ENCODE results near the gene ATF3.

Gene ATF3

DNA sequence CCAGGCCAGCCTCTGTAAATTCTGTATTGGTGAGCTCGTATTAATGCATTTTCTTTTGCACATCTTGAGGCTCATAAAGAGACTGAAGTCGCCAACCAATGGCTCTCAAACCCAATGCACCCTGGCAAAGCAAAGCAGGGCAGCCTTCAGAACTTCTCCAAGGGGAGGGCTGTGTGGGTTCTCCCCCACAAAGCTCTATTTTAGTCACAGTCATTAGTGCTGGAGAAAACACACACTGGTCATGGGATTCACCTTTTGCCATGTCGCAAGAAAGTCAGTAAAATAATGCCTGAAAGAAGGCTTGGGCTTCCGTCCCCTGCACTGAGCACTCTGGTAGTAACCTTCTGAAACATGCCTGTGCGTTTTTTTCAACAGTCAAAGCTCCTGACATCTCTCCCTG lies 26.3 kb upstream of the ATF3 start:
- TF ChIP-seq, protein P1, sequence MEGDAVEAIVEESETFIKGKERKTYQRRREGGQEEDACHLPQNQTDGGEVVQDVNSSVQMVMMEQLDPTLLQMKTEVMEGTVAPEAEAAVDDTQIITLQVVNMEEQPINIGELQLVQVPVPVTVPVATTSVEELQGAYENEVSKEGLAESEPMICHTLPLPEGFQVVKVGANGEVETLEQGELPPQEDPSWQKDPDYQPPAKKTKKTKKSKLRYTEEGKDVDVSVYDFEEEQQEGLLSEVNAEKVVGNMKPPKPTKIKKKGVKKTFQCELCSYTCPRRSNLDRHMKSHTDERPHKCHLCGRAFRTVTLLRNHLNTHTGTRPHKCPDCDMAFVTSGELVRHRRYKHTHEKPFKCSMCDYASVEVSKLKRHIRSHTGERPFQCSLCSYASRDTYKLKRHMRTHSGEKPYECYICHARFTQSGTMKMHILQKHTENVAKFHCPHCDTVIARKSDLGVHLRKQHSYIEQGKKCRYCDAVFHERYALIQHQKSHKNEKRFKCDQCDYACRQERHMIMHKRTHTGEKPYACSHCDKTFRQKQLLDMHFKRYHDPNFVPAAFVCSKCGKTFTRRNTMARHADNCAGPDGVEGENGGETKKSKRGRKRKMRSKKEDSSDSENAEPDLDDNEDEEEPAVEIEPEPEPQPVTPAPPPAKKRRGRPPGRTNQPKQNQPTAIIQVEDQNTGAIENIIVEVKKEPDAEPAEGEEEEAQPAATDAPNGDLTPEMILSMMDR (IDR thresholded peaks at IDR 0.05; ENCODE audit: extremely low read depth, missing control alignments) = no peak
- DNase-seq (ENCODE audit: low spot score) = no peak

DNA sequence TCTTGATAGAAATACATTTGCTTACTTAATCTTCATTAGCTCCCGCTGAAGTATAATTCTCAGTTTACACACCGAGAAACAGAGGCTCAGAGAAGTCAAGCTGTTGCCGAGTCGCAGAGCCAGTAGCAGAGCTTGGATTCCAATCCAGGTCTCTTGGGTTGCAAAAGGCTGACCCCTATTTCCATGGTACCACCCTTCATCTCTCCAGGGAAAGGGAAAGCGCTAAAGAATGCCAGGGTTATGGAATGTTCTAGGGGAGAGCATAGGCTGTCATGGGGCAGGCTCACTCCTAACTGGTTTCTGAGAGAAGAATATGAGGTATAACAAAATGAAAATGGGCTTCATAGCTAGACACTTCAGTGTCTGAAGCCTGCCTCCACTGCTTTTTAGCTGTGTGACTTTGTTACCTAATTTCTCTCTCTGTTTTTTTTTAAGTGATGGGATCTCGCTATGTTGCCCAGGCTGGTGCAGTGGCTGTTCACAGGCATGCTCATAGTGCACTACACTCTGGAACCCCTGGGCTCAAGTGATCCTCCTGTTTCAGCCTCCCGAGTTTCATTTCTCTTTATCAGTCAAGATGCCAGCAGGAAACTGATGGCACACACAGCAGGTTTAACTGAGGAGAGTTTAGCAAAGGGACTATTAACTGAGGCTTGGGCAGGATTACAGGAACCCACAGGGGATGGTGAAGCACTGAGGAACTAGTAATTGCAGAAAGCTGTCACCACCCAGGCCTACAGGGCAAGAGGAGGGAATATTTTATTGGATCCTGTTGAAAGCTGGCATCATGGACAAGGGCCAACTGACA lies 25.5 kb upstream of the ATF3 start:
- TF ChIP-seq, protein P1 (IDR thresholded peaks at IDR 0.05; ENCODE audit: extremely low read depth, missing control alignments) = no peak
- DNase-seq (ENCODE audit: low spot score) = no peak

DNA sequence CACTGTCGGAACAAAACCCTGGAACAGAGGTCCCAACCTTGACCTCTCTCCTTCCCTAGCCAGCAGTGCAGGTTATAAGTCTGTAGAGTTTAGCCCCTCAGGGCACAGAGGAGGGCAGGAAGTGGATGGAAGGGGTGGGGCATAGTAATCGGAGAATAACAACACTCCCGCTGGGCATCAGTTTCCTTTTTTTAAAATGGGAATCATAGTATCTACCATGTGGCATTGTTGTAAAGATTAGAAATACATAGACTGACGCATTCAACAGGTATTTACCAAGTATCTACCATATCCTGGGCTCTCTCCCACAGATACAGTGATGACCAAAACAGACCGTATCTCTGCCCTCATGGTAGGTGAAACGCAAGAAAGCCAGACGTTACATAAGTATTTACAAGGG lies 24.9 kb upstream of the ATF3 start:
- TF ChIP-seq, protein P1 (IDR thresholded peaks at IDR 0.05; ENCODE audit: extremely low read depth, missing control alignments) = no peak
- DNase-seq (ENCODE audit: low spot score) = no peak

DNA sequence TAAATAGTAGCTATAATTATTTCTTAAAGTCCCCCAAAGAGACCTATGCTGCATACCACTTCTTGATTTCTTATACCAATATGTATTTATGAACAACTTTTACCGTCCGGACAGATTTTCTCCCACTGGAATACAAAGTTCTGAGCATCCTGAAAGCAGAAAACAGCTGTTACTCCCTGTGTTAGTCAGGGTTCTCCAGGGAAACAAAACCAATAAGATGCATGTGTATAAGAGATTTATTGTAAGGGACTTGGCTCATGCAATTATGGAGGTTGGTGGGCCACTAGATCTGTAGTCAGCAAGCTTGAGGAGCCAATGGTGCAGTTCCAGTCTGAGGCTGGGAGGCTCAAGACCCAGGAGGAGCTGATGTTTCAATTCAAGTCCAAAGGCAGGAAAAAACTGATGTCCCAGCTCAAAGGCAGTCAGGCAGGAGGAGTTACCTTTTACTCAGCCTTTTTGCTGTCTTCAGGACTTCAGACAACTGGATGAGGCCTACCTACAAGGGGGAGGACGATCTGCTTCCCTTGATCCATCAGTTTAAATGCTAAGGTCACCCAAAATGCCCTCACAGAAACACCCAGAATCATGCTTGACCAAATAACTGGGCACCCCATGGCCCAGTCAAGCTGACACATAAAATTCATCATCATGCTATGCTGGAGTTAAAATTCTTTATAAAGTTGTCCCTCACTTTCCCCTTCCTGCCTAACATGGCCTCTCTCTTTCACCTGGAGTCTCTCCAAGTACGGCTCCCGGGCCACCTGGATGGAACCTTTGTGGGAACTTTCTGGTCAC lies 24.3 kb upstream of the ATF3 start:
- no peak for DNase-seq (ENCODE audit: low spot score)
- TF ChIP-seq, protein P1 (IDR thresholded peaks at IDR 0.05; ENCODE audit: extremely low read depth, missing control alignments) = no peak

DNA sequence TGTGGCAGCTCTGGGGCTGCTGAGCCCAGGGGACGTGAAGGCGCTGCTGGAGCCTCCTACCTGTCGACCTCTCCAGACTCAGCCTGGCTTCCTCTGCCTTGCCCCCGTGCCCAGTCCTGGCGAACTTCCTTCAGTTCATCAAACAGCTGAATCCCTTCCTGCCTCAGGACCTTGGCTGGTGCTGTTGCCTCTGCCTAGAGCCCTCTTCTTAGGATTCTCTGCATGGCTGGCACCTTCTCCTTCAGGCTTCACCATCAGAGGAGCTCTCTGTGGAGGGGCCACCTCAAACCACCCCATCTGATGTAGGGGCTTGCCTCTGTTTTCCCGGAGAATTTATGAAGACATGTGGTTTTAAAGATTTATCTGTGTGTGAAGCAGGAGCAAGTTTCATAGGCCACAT lies 23.4 kb upstream of the ATF3 start:
- no peak for DNase-seq (ENCODE audit: low spot score)

DNA sequence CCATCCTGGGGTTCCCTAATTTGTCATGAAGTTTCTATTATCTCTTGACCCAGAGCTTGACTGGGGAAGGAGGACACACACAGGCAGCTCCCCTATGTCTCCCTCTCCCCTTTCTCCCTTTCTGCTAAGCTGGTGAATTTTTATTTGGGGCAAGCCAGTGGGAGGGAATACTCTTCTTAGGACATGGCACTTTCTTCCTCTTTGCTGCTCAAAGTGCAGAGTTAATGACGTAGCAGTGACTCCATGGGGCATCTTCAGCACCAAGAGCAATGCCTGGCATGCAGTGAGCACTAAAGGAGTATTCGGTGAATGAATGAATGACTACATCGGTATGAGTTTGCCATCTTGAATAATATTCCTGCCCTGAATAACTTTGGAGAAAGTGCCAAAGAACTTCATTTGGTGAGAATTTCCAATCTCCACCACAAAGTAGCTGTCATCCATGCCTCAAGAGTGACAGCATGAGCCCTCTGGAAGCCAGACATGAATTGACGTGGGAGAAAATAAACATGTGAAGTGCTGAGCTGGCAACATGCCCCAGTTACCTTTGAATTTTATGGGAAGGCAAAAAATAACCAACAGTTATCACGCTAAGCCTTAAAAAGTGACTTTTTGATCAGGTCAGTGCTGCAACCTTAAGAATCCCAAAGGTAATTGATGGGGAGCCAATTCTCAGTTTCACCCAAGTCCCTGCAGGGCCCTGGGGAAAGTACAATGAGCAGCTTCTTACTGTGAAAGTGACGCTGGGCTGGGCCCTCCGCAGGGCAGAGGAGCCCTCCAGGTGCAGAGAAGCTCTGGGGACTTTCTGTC lies 22.1 kb upstream of the ATF3 start:
- TF ChIP-seq, protein P1 (IDR thresholded peaks at IDR 0.05; ENCODE audit: extremely low read depth, missing control alignments) = no peak
- DNase-seq (ENCODE audit: low spot score) = peak; percentile 58

More for the DNA sequence above, 23.4 kb upstream of the ATF3 start:
- TF ChIP-seq, protein P1 (IDR thresholded peaks at IDR 0.05; ENCODE audit: extremely low read depth, missing control alignments) = no peak

Data from GM20000 (cell line).